Aorta (tissue), 5 donors: Measurements from ENCODE around the gene CPNE6. TPM values are rescaled to one million over a fixed set of nuclear protein-coding genes. Genes with fewer than 3 reads are reported as not detected.

Experiments
- ATAC-seq: fragments of 200-7000 bp; cut with Tn5 transposase; one replicate; pipeline ENCODE4 v1.9.1; 2022; ENCODE audit warnings: moderate library complexity; ENCODE audit not compliant: low FRiP score
- DNase-seq, 2 donors: peaks; one replicate each; pipeline ENCODE4 v3.0.0-alpha.2; 2020
- H3K27ac ChIP-seq, 2 donors: one replicate each; pipeline ENCODE4 v1.5.1; 2013; ENCODE audit warnings: low read length in 2 of 2, mild to moderate bottlenecking in 2 of 2, moderate library complexity in 2 of 2, control low read depth in 1 of 2, inconsistent platforms in 1 of 2, low read depth in 1 of 2
- H3K27me3 ChIP-seq, 2 donors: one replicate each; pipeline ENCODE4 v1.6.1; 2013; ENCODE audit warnings: control low read depth in 1 of 2, low read length in 1 of 2, mild to moderate bottlenecking in 1 of 2, moderate library complexity in 1 of 2; ENCODE audit not compliant: insufficient read depth in 2 of 2, control insufficient read depth in 1 of 2
- H3K36me3 ChIP-seq, 2 donors: one replicate each; pipeline ENCODE4 v1.6.1; 2013; ENCODE audit warnings: control low read depth in 1 of 2, low read length in 1 of 2, mild to moderate bottlenecking in 1 of 2; ENCODE audit not compliant: insufficient read depth in 2 of 2, control insufficient read depth in 1 of 2
- H3K4me1 ChIP-seq, 2 donors: one replicate each; pipeline ENCODE4 v1.6.1; 2013; ENCODE audit warnings: low read length in 2 of 2, control low read depth in 1 of 2, mild to moderate bottlenecking in 1 of 2, moderate library complexity in 1 of 2; ENCODE audit not compliant: insufficient read depth in 2 of 2, control insufficient read depth in 1 of 2
- H3K4me3 ChIP-seq, 2 donors: one replicate each; pipeline ENCODE4 v1.5.1; 2013; ENCODE audit warnings: low read length in 2 of 2, control low read depth in 1 of 2, mild to moderate bottlenecking in 1 of 2
- H3K9me3 ChIP-seq: one replicate; pipeline ENCODE4 v1.6.1; 2013; ENCODE audit warnings: mild to moderate bottlenecking, low read length; ENCODE audit not compliant: control insufficient read depth
- WGBS, 2 donors: extraction: QIAGEN DNeasy Blood & Tissue Kit; methylation state at CpG; one replicate each; pipeline ENCODE4 v1.1.7; 2013; 5-methylcytosine and 5-hydroxymethylcytosine counted together
- intact Hi-C, 2 donors: fragments of 100-400 bp; cut with DNase I; formaldehyde crosslinking; loops; one replicate each; pipeline versions ENCODE4 v1.14.2 to v1.15.0; 2022
- polyA plus RNA-seq, 2 donors: library from polyadenylated mRNA; stranded (reverse); fragments of 200-250 nt; gene quantifications; one replicate each; pipeline ENCODE4 v1.2.3, GENCODE V29; 2013
- total RNA-seq, 2 donors: library from RNA; stranded (reverse); fragmentation: NEBNext Ultra II Directional; extraction: Animal tissue kit (Norgen Biotek cat#: 25700); gene quantifications; one replicate each; pipeline ENCODE4 v1.2.1, GENCODE V29; 2021
- donor health status: healthy with polysubstance abuse.
- donor health status: Bipolar disorder and iron deficiency.
- donor health status: DM: no; HTN: no; CAD: no.
- donor health status: DM: no; HTN: no; CAD: no.
- donor health status: DM: yes; HTN: yes; CAD: no.

Gene CPNE6
- total and polyA plus RNA-seq, 4 donors: 0.03 to 0.99 (median 0.48) TPM

DNA sequence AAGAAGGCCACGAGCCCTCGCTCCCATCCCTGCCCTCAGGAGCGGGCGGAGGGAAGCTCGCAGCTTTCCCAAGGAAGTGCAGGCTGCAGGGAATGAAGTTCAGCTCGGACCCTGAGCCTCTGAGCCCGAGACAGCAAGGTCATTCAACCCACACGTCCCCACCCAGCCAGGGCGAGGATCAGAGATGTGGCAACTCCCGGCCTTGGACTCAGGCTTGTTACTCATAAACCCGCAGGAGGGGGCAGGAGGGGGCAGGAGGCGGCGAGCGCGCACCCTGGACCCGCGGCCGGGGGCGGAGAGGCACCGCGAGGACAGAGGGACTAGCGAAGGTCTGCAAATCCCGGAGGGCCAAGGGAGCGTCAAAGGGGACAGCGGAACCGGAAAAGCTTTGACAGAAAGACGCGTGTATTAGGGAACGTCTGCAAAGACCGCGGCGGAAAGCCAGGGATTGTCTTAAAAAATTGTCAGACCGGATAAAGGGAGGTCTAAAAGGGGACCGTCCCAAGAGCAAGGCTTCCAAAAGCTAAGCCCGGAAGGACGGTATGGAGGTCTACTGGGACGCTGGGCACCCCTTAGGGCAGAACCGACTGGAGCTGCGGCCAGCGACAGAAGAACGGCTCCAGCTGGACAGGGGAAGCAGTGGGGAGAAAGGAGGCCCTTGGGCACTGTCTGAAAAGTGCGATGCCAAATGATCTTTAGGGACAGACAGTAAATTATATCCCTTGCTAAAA lies 42.6 kb downstream of the CPNE6 start:
- H3K27me3 ChIP-seq: no peaks in the 10 kb centered on the region
- DNase-seq (peak; percentile 91 to 94), ATAC-seq (peak; percentile 81)
- no peaks in the 10 kb centered on the region for H3K9me3 ChIP-seq
- peaks cover 0 to under 1% of the 10 kb centered on the region in 2 donors for H3K36me3 ChIP-seq
- 0% methylated on average over 42 of the region's 42 CpGs for WGBS, 2 donors
- H3K4me1 ChIP-seq: no peaks in the 10 kb centered on the region
- intact Hi-C loops: loop anchor here (2.0 to 10.0 kb wide), 4 partner anchors 27 to 321 kb away; partner anchors contain the start of genes EMC9 (in 1 of the 2), IRF9 (in 1 of the 2), PSME2 (in 1 of the 2) and RNF31 (in 1 of the 2)
- peak overlapping the region; percentile 43 to 71 for H3K4me3 ChIP-seq
- H3K27ac ChIP-seq: peak overlapping the region; percentile 98 to 100

GRCh38 chr14:24114532-24115421 lies 43.4 kb downstream of the CPNE6 start, which contains the start of the genes DCAF11 and NRL:
Gene DCAF11 (plus strand): TSS chr14:24114777. CDS start chr14:24115595, 818 bp downstream.
Gene NRL (minus strand): TSS chr14:24114949. CDS start chr14:24082848, 32,101 bp downstream.
- Histone ChIP-seq H3K27ac (peak within 1 kb of the TSS; percentile 98 to 100), H3K9me3 (no peaks in the 10 kb centered on the region), H3K4me3 (peak within 1 kb of the TSS; percentile 43 to 71), H3K27me3 (no peaks in the 10 kb centered on the region), H3K4me1 (no peaks in the 10 kb centered on the region), H3K36me3 (peaks cover 0 to 3% of the 10 kb centered on the region in 2 donors)
- DNase-seq (peak; percentile 99), ATAC-seq (peak; percentile 98)
- intact Hi-C loops: loop anchor here (2.0 to 10.0 kb wide), 4 partner anchors 26 to 320 kb away; partner anchors contain the start of genes EMC9 (in 1 of the 2), IRF9 (in 1 of the 2), PSME2 (in 1 of the 2) and RNF31 (in 1 of the 2)
- 0% methylated on average over 61 to 65 of the region's 65 CpGs for WGBS, 2 donors

DNA sequence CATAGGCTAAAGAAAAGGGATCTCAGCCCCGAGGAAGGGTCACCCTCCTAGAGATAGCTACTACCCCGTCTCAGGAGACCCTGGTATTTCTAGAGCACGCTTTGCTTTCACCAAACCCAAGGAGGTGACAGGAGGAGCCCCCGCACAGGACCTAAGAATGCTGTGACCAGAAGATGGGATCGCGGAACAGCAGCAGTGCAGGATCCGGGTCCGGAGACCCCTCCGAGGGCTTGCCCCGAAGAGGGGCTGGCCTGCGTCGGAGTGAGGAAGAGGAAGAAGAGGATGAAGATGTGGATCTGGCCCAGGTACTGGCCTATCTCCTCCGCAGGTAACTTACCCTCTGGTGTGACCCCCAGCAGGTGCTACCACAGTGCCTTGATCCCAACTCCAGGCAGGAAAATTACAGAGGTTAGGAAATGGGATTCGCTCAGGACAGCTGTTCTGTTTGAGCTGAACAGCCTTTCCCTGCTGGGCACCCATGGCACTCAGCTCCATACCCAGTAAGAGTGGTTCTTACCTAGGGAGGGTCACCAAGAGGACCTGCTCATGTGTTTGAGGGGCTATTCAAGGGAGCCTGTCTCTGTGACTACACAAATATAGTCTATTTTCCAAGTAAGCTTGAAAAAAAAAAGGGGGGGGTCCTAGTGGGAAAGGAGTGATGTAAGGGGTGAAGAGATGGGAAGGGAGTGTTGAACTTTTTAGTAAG lies 44.2 kb downstream of the CPNE6 start:
- no peaks in the 10 kb centered on the region for H3K4me1 ChIP-seq
- DNase-seq (peak; percentile 46 to 70), ATAC-seq (no peak)
- H3K36me3 ChIP-seq: peaks cover 0 to 3% of the 10 kb centered on the region in 2 donors
- H3K27ac ChIP-seq: peak overlapping the region in 1 of 2 donors; percentile 1
- H3K27me3 ChIP-seq: no peaks in the 10 kb centered on the region
- peak overlapping the region; percentile 37 to 57 for H3K4me3 ChIP-seq
- WGBS, 2 donors: 2 to 3% methylated on average over 14 of the region's 14 CpGs
- no peaks in the 10 kb centered on the region for H3K9me3 ChIP-seq
- intact Hi-C loops: loop anchor here (1.0 to 10.0 kb wide), 4 partner anchors 18 to 319 kb away; partner anchors contain the start of genes EMC9 (in 1 of the 2) and IRF9 (in 1 of the 2)

DNA sequence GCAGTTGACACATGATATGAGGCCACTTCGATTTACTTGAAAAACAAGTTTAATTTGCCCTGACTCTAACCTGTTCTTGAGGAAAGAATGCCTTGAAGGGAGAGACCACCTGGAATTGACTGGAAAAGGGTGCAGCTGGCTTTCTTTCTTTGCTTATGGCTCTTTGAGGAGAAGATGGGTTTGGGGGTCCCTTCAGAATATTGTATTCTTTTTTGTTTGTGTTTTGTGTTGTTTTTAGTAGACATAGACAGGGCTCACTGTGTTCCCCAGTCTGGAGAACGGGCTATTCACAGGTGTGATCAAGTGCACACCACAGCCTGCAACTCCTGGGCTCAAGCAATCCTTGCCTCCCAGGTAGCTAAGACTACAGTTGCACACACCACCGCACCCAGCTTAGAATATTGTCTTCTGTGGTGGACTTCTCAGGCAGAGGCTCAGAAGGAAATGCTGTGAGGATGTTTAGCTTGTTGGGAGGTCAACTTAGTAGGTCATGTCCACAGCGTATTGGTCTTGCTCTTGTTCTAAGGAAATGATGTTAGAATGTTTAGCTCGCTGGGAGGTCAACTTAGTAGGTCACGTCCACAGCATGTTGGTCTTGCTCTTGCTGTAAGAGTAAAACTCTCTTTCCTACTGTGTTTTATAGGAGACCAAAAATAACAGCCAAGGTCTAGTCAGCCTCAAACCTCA lies 44.9 kb downstream of the CPNE6 start:
- no peak for ATAC-seq
- H3K27me3 ChIP-seq: no peaks in the 10 kb centered on the region
- no peaks in the 10 kb centered on the region for H3K9me3 ChIP-seq
- WGBS, 2 donors: 92 to 93% methylated on average over 6 of the region's 6 CpGs
- H3K27ac ChIP-seq: no peak overlapping the region
- intact Hi-C loops: loop anchor here (1.0 to 10.0 kb wide), 3 partner anchors 17 to 319 kb away; partner anchors contain the start of gene IRF9 (in 1 of the 2)
- H3K36me3 ChIP-seq: peaks cover 0 to 4% of the 10 kb centered on the region in 2 donors
- H3K4me1 ChIP-seq: no peaks in the 10 kb centered on the region
- DNase-seq: peak in 1 of 2 donors; percentile 42
- no peak overlapping the region for H3K4me3 ChIP-seq

- DNase-seq: peak; percentile 34 to 42
- intact Hi-C loops: loop anchor here (10.0 kb wide), 2 partner anchors 48 to 318 kb away; partner anchors contain the start of gene IRF9 (in 1 of the 2)
- Histone ChIP-seq H3K27me3 (no peaks in the 10 kb centered on the region), H3K27ac (no peak overlapping the region), H3K4me1 (no peaks in the 10 kb centered on the region), H3K4me3 (no peak overlapping the region), H3K36me3 (peaks cover 0 to 4% of the 10 kb centered on the region in 2 donors), H3K9me3 (no peaks in the 10 kb centered on the region)
- WGBS, 2 donors: 93% methylated on average over 6 of the region's 6 CpGs
- no peak for ATAC-seq
These were observed 45.8 kb downstream of the CPNE6 start for GRCh38 chr14:24117179-24117578.

DNA sequence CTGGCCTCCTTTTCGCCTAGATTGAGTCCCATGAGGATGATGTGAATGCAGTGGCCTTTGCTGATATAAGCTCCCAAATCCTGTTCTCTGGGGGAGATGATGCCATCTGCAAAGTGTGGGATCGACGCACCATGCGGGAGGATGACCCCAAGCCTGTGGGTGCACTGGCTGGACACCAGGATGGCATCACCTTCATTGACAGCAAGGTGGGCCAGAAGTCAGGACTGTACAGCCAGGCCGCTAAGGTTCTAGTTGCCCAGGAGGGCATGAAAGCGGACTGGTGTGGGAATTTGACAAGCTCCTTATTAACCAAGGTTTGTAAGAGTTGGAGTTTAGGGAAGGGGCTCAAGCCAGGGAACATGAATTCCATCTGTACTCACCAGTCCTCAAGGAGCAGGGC lies 48.3 kb downstream of the CPNE6 start:
- no peaks in the 10 kb centered on the region for H3K4me1 ChIP-seq
- H3K27me3 ChIP-seq: no peaks in the 10 kb centered on the region
- H3K36me3 ChIP-seq: peaks cover 0 to 8% of the 10 kb centered on the region in 2 donors
- intact Hi-C loops: loop anchor here (10.0 kb wide), 2 partner anchors 45 to 315 kb away; partner anchors contain the start of gene IRF9 (in 1 of the 2)
- WGBS, 2 donors: 93 to 96% methylated on average over 6 of the region's 6 CpGs
- no peak overlapping the region for H3K4me3 ChIP-seq
- H3K9me3 ChIP-seq: no peaks in the 10 kb centered on the region
- no peak overlapping the region for H3K27ac ChIP-seq
- ATAC-seq (no peak), DNase-seq (peak; percentile 16 to 48)

GRCh38 chr14:24121210-24121609 lies 49.8 kb downstream of the CPNE6 start:
- ATAC-seq: no peak
- WGBS, 2 donors: 91 to 93% methylated on average over 8 of the region's 8 CpGs
- Histone ChIP-seq H3K27ac (no peak overlapping the region), H3K36me3 (peaks cover 0 to 8% of the 10 kb centered on the region in 2 donors), H3K27me3 (no peaks in the 10 kb centered on the region), H3K4me3 (no peak overlapping the region), H3K4me1 (no peaks in the 10 kb centered on the region), H3K9me3 (no peaks in the 10 kb centered on the region)
- DNase-seq: peak; percentile 5 to 46
- intact Hi-C loops: no loop called here
